Measurements from ENCODE around the gene DPF3.

The DPF3 gene

GRCh38 chr14:72714094-72714493, 179.8 kb downstream of the DPF3 start:
- Histone ChIP-seq H3K9me3 (ENCODE audit: control insufficient read depth, low read depth, low read length) (no peaks in the 10 kb centered on the region), H3K9ac (ENCODE audit: low read length) (no peak overlapping the region), H3K36me3 (ENCODE audit: control insufficient read depth, low read depth, low read length) (no peaks in the 10 kb centered on the region), H3K27ac (ENCODE audit: low read length) (no peak overlapping the region), H3K4me3 (ENCODE audit: low read length) (no peak overlapping the region), H3K27me3 (ENCODE audit: control insufficient read depth, insufficient read depth, low read length) (no peaks in the 10 kb centered on the region), H3K4me1 (ENCODE audit: control insufficient read depth, low read depth, low read length) (no peaks in the 10 kb centered on the region)

GRCh38 chr14:72711936-72712335, 182.0 kb downstream of the DPF3 start:
- no peaks in the 10 kb centered on the region for H3K9me3 ChIP-seq (ENCODE audit: control insufficient read depth, low read depth, low read length)
- H3K4me3 ChIP-seq (ENCODE audit: low read length): no peak overlapping the region
- no peaks in the 10 kb centered on the region for H3K27me3 ChIP-seq (ENCODE audit: control insufficient read depth, insufficient read depth, low read length)
- H3K9ac ChIP-seq (ENCODE audit: low read length): no peak overlapping the region
- no peaks in the 10 kb centered on the region for H3K36me3 ChIP-seq (ENCODE audit: control insufficient read depth, low read depth, low read length)
- H3K4me1 ChIP-seq (ENCODE audit: control insufficient read depth, low read depth, low read length): peaks cover 3% of the 10 kb centered on the region
- no peak overlapping the region for H3K27ac ChIP-seq (ENCODE audit: low read length)

DNA sequence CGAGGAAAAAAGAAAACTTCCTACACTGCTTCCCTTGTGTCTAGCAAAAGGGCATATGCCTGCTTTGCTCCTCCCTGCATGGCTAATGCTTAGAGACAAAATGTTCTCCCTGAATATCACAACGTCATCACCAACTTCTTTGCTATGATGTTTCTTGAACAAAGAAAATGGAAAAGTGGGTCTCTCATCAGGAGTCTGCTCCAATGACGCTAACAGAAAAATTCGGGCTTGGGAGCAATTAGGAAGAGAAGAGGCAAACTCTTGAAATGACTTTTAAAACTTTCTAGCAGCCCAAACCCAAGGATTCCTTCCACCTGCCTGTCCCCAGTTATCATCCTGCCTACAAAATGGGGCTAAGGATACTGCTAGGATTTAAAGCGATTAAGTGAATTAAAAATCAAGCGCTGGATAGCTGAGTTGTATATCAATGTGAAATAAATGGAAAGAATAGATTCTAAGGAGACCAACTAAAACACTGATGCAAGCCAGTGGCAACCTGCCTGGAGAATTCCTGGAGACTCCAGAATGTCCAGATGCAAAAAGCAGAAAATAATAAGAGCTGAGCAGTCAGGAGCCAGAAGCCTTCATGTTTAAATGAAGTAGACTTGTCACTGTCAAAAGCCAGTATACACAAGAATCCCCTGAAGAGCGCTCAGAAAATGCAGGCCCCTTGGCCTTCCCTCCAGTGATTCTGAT, 183.8 kb downstream of the DPF3 start:
- no peak overlapping the region for H3K4me3 ChIP-seq (ENCODE audit: low read length)
- H3K9me3 ChIP-seq (ENCODE audit: control insufficient read depth, low read depth, low read length): no peaks in the 10 kb centered on the region
- peaks cover 3% of the 10 kb centered on the region for H3K4me1 ChIP-seq (ENCODE audit: control insufficient read depth, low read depth, low read length)
- no peak overlapping the region for H3K9ac ChIP-seq (ENCODE audit: low read length)
- no peaks in the 10 kb centered on the region for H3K27me3 ChIP-seq (ENCODE audit: control insufficient read depth, insufficient read depth, low read length)
- H3K27ac ChIP-seq (ENCODE audit: low read length): no peak overlapping the region
- H3K36me3 ChIP-seq (ENCODE audit: control insufficient read depth, low read depth, low read length): no peaks in the 10 kb centered on the region

GRCh38 chr14:72708708-72709475, 185.0 kb downstream of the DPF3 start:
- Histone ChIP-seq H3K27ac (ENCODE audit: low read length) (no peak overlapping the region), H3K9ac (ENCODE audit: low read length) (no peak overlapping the region), H3K27me3 (ENCODE audit: control insufficient read depth, insufficient read depth, low read length) (no peaks in the 10 kb centered on the region), H3K9me3 (ENCODE audit: control insufficient read depth, low read depth, low read length) (no peaks in the 10 kb centered on the region), H3K4me3 (ENCODE audit: low read length) (no peak overlapping the region), H3K36me3 (ENCODE audit: control insufficient read depth, low read depth, low read length) (no peaks in the 10 kb centered on the region), H3K4me1 (ENCODE audit: control insufficient read depth, low read depth, low read length) (peaks cover 3% of the 10 kb centered on the region)

- H3K4me1 ChIP-seq (ENCODE audit: control insufficient read depth, low read depth, low read length): peaks cover 3% of the 10 kb centered on the region
- H3K27me3 ChIP-seq (ENCODE audit: control insufficient read depth, insufficient read depth, low read length): no peaks in the 10 kb centered on the region
- H3K36me3 ChIP-seq (ENCODE audit: control insufficient read depth, low read depth, low read length): no peaks in the 10 kb centered on the region
- H3K9me3 ChIP-seq (ENCODE audit: control insufficient read depth, low read depth, low read length): no peaks in the 10 kb centered on the region
- H3K27ac ChIP-seq (ENCODE audit: low read length): no peak overlapping the region
- no peak overlapping the region for H3K4me3 ChIP-seq (ENCODE audit: low read length)
- H3K9ac ChIP-seq (ENCODE audit: low read length): no peak overlapping the region
These were observed 185.7 kb downstream of the DPF3 start for GRCh38 chr14:72708222-72708621.

- no peak overlapping the region for H3K27ac ChIP-seq (ENCODE audit: low read length)
- no peaks in the 10 kb centered on the region for H3K27me3 ChIP-seq (ENCODE audit: control insufficient read depth, insufficient read depth, low read length)
- H3K4me3 ChIP-seq (ENCODE audit: low read length): no peak overlapping the region
- no peaks in the 10 kb centered on the region for H3K36me3 ChIP-seq (ENCODE audit: control insufficient read depth, low read depth, low read length)
- H3K9ac ChIP-seq (ENCODE audit: low read length): no peak overlapping the region
- no peaks in the 10 kb centered on the region for H3K9me3 ChIP-seq (ENCODE audit: control insufficient read depth, low read depth, low read length)
- H3K4me1 ChIP-seq (ENCODE audit: control insufficient read depth, low read depth, low read length): peaks cover 4% of the 10 kb centered on the region
These were observed 187.4 kb downstream of the DPF3 start for GRCh38 chr14:72706485-72706884.

DNA sequence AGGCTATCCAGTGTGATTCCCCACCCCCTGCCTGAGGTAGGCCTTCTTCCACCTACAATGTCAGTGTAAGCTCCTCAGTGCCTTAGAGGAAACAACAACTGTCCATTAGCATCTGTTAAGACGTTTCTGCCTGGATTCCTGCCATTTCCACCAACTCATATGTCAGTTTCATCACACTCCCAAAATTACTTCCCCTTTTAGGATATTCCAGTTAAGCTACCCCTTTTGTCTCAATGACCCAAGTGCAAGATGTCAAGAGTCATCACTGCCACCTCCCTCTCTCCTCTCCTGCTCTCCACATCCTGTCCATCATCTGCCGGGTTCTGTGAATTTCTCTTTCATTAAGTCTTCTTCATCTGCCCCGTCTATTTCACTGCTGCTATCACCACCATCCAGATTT, 189.4 kb downstream of the DPF3 start:
- Histone ChIP-seq H3K4me3 (ENCODE audit: low read length) (no peak overlapping the region), H3K27ac (ENCODE audit: low read length) (no peak overlapping the region), H3K9ac (ENCODE audit: low read length) (no peak overlapping the region), H3K27me3 (ENCODE audit: control insufficient read depth, insufficient read depth, low read length) (no peaks in the 10 kb centered on the region), H3K36me3 (ENCODE audit: control insufficient read depth, low read depth, low read length) (no peaks in the 10 kb centered on the region), H3K9me3 (ENCODE audit: control insufficient read depth, low read depth, low read length) (no peaks in the 10 kb centered on the region), H3K4me1 (ENCODE audit: control insufficient read depth, low read depth, low read length) (peaks cover 10% of the 10 kb centered on the region)

GRCh38 chr14:72701605-72702004, 192.3 kb downstream of the DPF3 start:
- H3K27me3 ChIP-seq (ENCODE audit: control insufficient read depth, insufficient read depth, low read length): no peaks in the 10 kb centered on the region
- no peaks in the 10 kb centered on the region for H3K36me3 ChIP-seq (ENCODE audit: control insufficient read depth, low read depth, low read length)
- peaks cover 7% of the 10 kb centered on the region for H3K4me1 ChIP-seq (ENCODE audit: control insufficient read depth, low read depth, low read length)
- no peak overlapping the region for H3K27ac ChIP-seq (ENCODE audit: low read length)
- no peak overlapping the region for H3K9ac ChIP-seq (ENCODE audit: low read length)
- H3K4me3 ChIP-seq (ENCODE audit: low read length): no peak overlapping the region
- no peaks in the 10 kb centered on the region for H3K9me3 ChIP-seq (ENCODE audit: control insufficient read depth, low read depth, low read length)

- no peak overlapping the region for H3K27ac ChIP-seq (ENCODE audit: low read length)
These were observed 192.7 kb downstream of the DPF3 start for GRCh38 chr14:72701237-72701565.

DNA sequence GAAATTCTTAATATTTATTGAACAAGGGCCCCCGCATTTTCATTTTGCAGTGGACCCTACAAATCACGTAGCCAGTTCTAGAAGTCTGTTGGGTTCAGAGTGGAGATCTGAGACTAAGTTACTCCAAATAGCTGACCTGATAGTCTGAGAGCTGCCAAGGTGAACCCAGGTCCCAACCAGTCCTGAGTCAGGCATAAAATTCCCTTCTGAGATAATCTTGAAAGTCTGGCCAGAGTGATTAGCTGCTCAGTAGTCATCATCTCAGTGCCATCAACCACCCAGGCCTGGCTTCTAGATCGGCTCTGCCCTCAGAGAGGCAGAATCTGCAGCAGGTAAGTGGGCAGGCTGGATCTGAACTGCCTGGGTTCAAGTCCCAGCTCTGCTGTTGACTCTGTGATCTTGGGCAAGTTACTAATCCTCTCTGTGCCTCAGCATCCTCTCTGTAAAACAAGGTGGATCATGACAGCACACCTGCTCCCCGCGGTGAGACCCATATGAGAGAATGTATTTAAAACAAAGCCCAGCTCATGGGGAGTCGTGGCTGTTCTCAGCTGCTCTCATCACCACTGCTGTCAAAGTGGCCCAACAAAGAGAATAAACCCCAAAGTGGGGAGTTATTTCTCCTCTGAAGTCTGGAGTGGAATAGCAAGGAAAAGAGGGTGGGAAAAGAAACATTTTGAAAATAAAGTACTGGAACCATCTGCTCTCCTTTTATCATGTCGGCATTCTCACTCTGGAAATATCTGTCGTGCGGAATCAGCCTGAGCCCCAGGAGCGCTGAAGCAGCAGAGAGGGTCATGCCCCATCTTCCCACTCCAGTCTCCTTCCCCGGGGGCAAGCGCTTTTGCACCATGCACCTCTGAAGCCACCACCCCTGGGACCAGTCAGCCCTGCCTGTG, 193.3 kb downstream of the DPF3 start:
- Histone ChIP-seq H3K9me3 (ENCODE audit: control insufficient read depth, low read depth, low read length) (no peaks in the 10 kb centered on the region), H3K4me1 (ENCODE audit: control insufficient read depth, low read depth, low read length) (peaks cover 7% of the 10 kb centered on the region), H3K27ac (ENCODE audit: low read length) (no peak overlapping the region), H3K36me3 (ENCODE audit: control insufficient read depth, low read depth, low read length) (no peaks in the 10 kb centered on the region), H3K9ac (ENCODE audit: low read length) (no peak overlapping the region), H3K27me3 (ENCODE audit: control insufficient read depth, insufficient read depth, low read length) (no peaks in the 10 kb centered on the region), H3K4me3 (ENCODE audit: low read length) (no peak overlapping the region)

More at GRCh38 chr14:72701237-72701565, 192.7 kb downstream of the DPF3 start:
- Histone ChIP-seq H3K36me3 (ENCODE audit: control insufficient read depth, low read depth, low read length) (no peaks in the 10 kb centered on the region), H3K4me3 (ENCODE audit: low read length) (no peak overlapping the region), H3K9me3 (ENCODE audit: control insufficient read depth, low read depth, low read length) (no peaks in the 10 kb centered on the region), H3K4me1 (ENCODE audit: control insufficient read depth, low read depth, low read length) (peaks cover 7% of the 10 kb centered on the region), H3K27me3 (ENCODE audit: control insufficient read depth, insufficient read depth, low read length) (no peaks in the 10 kb centered on the region), H3K9ac (ENCODE audit: low read length) (no peak overlapping the region)

DNA sequence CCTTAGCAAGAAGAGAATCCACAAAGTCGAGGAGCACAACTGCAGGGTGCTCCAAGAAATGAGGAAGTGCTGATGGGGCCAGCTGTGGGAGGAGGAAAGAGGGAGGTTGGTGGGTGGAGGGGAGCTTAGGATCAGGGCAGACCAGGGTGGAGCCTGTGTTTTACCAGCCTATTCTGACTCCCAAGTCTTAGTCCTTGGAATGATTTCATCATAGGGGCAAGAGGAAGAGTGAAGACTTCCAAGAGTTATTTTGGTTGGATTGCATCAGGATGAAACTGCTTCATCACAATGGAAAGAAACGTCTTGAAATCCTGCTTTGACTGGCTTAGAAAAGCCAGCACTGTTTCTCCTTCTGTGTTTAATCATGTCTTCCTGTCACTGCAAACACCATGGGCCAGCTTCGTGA, 194.0 kb downstream of the DPF3 start:
- no peak overlapping the region for H3K9ac ChIP-seq (ENCODE audit: low read length)
- H3K4me1 ChIP-seq (ENCODE audit: control insufficient read depth, low read depth, low read length): peaks cover 7% of the 10 kb centered on the region
- H3K27me3 ChIP-seq (ENCODE audit: control insufficient read depth, insufficient read depth, low read length): no peaks in the 10 kb centered on the region
- no peaks in the 10 kb centered on the region for H3K9me3 ChIP-seq (ENCODE audit: control insufficient read depth, low read depth, low read length)
- no peak overlapping the region for H3K4me3 ChIP-seq (ENCODE audit: low read length)
- no peak overlapping the region for H3K27ac ChIP-seq (ENCODE audit: low read length)
- no peaks in the 10 kb centered on the region for H3K36me3 ChIP-seq (ENCODE audit: control insufficient read depth, low read depth, low read length)

Data from iPS-18a (cell line).